HepG2 (cell line): ENCODE data around the gene GLRX5. TPM values are rescaled to one million over a fixed set of nuclear protein-coding genes. Genes with fewer than 3 reads are reported as not detected.

ENCODE experiments used
- ATAC-seq: fragments of 200-7000 bp; cut with Tn5 transposase; 3 replicates; pipeline ENCODE4 v1.9.1; 2020; ENCODE audit warnings: mild to moderate bottlenecking, moderate library complexity
- BruUV-seq: library from RNA; stranded (reverse); fragments of 400-500 nt; replicated peaks from 2 replicates; lab custom pipeline; 2021; lab: Mats Ljungman, UMichigan
- CTCF ChIA-PET: fragments of 300-600 bp; formaldehyde crosslinking; extraction: SDS; loops from one replicate; lab custom pipeline; 2021; ENCODE audit warnings: low total read pairs, inconsistent platforms, low intra/inter-chr PET ratio; lab: Yijun Ruan, JAX
- POLR2A ChIA-PET: fragments of 350-600 bp; sonication (Branson Sonifier 250); formaldehyde crosslinking; loops from one replicate; lab custom pipeline; 2020; ENCODE audit warnings: antibody characterized with exemption, inconsistent platforms; lab: Yijun Ruan, JAX
- DNase-seq: peaks from one replicate; pipeline ENCODE4 v3.0.0-alpha.2; 2015; ENCODE audit warnings: low spot score
- FAIRE-seq: peaks from 3 replicates; lab custom pipeline; 2011; peaks lifted over from hg19 to GRCh38; lab: Jason Lieb, UNC
- H2AFZ ChIP-seq: one replicate; pipeline ENCODE4 v1.6.1; 2011; ENCODE audit warnings: low read length, inconsistent platforms
- H3K27ac ChIP-seq: fragments of 300-600 bp; 3 replicates; pipeline ENCODE4 v1.8.0; 2011; ENCODE audit warnings: mixed run types, mild to moderate bottlenecking, mixed read lengths, low read length, inconsistent platforms; ENCODE audit not compliant: insufficient read depth; ENCODE audit errors: extremely low read length
- H3K27me3 ChIP-seq, 2 experiments: fragments of 200-600 bp in 1 of 2; 2 replicates in 1 of 2; 3 replicates in 1 of 2; pipeline versions ENCODE4 v1.6.0 to v1.8.0; 2011; ENCODE audit warnings: low read length in 2 of 2, mild to moderate bottlenecking in 2 of 2, moderate library complexity in 2 of 2, inconsistent platforms in 1 of 2; ENCODE audit not compliant: insufficient read depth in 2 of 2, control insufficient read depth in 1 of 2
- H3K36me3 ChIP-seq, 2 experiments: fragments of 200-600 bp in 1 of 2; replicated peaks in 1 of 2; 2 replicates in 1 of 2; 3 replicates in 1 of 2; pipeline versions ENCODE4 v1.5.1 to v1.8.0; 2011; ENCODE audit warnings: low read length in 2 of 2, inconsistent platforms in 1 of 2; ENCODE audit not compliant: insufficient read depth in 2 of 2, control insufficient read depth in 1 of 2
- H3K4me1 ChIP-seq: 2 replicates; pipeline ENCODE4 v1.5.1; 2012; ENCODE audit warnings: low read length, inconsistent platforms; ENCODE audit not compliant: insufficient read depth
- H3K4me2 ChIP-seq: 2 replicates; pipeline ENCODE4 v1.6.0; 2011; ENCODE audit warnings: low read depth, low read length, inconsistent platforms
- H3K4me3 ChIP-seq, 3 experiments: fragments of 200-600 bp in 1 of 3; sonication (generic), shearing (Covaris generic) in 1 of 3; replicated peaks in 1 of 3; 2 replicates each; pipeline ENCODE4 v1.5.1; 2011 to 2016; ENCODE audit warnings: low read length in 3 of 3, inconsistent platforms in 2 of 3, low read depth in 2 of 3, mild to moderate bottlenecking in 2 of 3, control low read depth in 1 of 3, mixed read lengths in 1 of 3; ENCODE audit not compliant: insufficient read depth in 1 of 3
- H3K79me2 ChIP-seq: one replicate; pipeline ENCODE4 v1.6.1; 2011; ENCODE audit warnings: low read length, inconsistent platforms; ENCODE audit not compliant: insufficient read depth
- H3K9ac ChIP-seq: 2 replicates; pipeline ENCODE4 v1.6.0; 2011; ENCODE audit warnings: mild to moderate bottlenecking, low read depth, low read length, inconsistent platforms; ENCODE audit not compliant: insufficient read depth
- H3K9me3 ChIP-seq: 2 replicates; pipeline ENCODE4 v1.5.1; 2012; ENCODE audit warnings: mild to moderate bottlenecking, low read length
- H4K20me1 ChIP-seq: 2 replicates; pipeline ENCODE4 v1.6.0; 2011; ENCODE audit warnings: inconsistent platforms, mild to moderate bottlenecking, low read length, moderate library complexity; ENCODE audit not compliant: insufficient read depth
- BRF2 ChIP-seq: sonication (generic); formaldehyde crosslinking; IDR thresholded peaks from 2 replicates; pipeline ENCODE4 v1.8.1; 2022; ENCODE audit warnings: mild to moderate bottlenecking, missing genetic modification reagents
- GRHL1 ChIP-seq: sonication (generic); formaldehyde crosslinking; conservative IDR thresholded peaks from 2 replicates; pipeline ENCODE4 v1.8.0; 2022; ENCODE audit warnings: missing genetic modification reagents
- HHEX ChIP-seq: IDR thresholded peaks from 2 replicates; pipeline ENCODE4 v1.6.1; 2016; ENCODE audit warnings: control low read depth
- HNF4A ChIP-seq: sonication (generic); formaldehyde crosslinking; IDR thresholded peaks from 2 replicates; pipeline ENCODE4 v1.4.0; 2020; ENCODE audit warnings: missing genetic modification reagents
- KDM4B ChIP-seq: sonication (generic); formaldehyde crosslinking; IDR thresholded peaks from 2 replicates; pipeline ENCODE4 v1.4.0; 2020; ENCODE audit warnings: missing genetic modification reagents
- PHF21A ChIP-seq: sonication (generic); formaldehyde crosslinking; IDR thresholded peaks from 2 replicates; pipeline ENCODE4 v1.5.0; 2020; ENCODE audit warnings: mild to moderate bottlenecking, missing genetic modification reagents
- PLSCR1 ChIP-seq: sonication (generic); formaldehyde crosslinking; IDR thresholded peaks from 2 replicates; pipeline ENCODE4 v1.5.0; 2020; ENCODE audit warnings: missing genetic modification reagents, mild to moderate bottlenecking, borderline replicate concordance
- XRCC5 ChIP-seq: fragments of 200-400 bp; formaldehyde crosslinking; optimal IDR thresholded peaks from 2 replicates; pipeline ENCODE3; 2017; ENCODE audit warnings: mild to moderate bottlenecking, low read length
- ZNF329 ChIP-seq: sonication (generic); formaldehyde crosslinking; IDR thresholded peaks from 2 replicates; pipeline ENCODE4 v1.9.0; 2021; ENCODE audit warnings: low read depth, mild to moderate bottlenecking, missing genetic modification reagents
- ZNF34 ChIP-seq: sonication (generic); formaldehyde crosslinking; IDR thresholded peaks from 2 replicates; pipeline ENCODE4 v1.4.0; 2020; ENCODE audit warnings: mild to moderate bottlenecking, missing genetic modification reagents, borderline replicate concordance
- ZNF543 ChIP-seq: sonication (generic); formaldehyde crosslinking; IDR thresholded peaks from 2 replicates; pipeline ENCODE4 v1.4.0; 2020; ENCODE audit warnings: mild to moderate bottlenecking, missing genetic modification reagents
- ZNF672 ChIP-seq: sonication (generic); formaldehyde crosslinking; IDR thresholded peaks from 2 replicates; pipeline ENCODE4 v1.8.1; 2022; ENCODE audit warnings: missing genetic modification reagents
- ZNF709 ChIP-seq: sonication (generic); formaldehyde crosslinking; IDR thresholded peaks from 2 replicates; pipeline ENCODE4 v1.5.0; 2020; ENCODE audit warnings: mild to moderate bottlenecking, missing genetic modification reagents
- ZNF773 ChIP-seq: sonication (generic); formaldehyde crosslinking; IDR thresholded peaks from 2 replicates; pipeline ENCODE4 v1.4.0; 2020; ENCODE audit warnings: missing genetic modification reagents, borderline replicate concordance
- WGBS: methylation state at CpG from one replicate; pipeline ENCODE4 v1.1.6; 2017; ENCODE audit warnings: low lambda C conversion rate; 5-methylcytosine and 5-hydroxymethylcytosine counted together
- in situ Hi-C: cut with HindIII; loops from 2 replicates; pipeline ENCODE4 v1.10.0; 2017; ENCODE audit warnings: low pct_unique_long_range_greater_than_20kb; ENCODE audit not compliant: extremely low pct_ligation_motif_present
- intact Hi-C: fragments of 100-400 bp; cut with micrococcal nuclease; formaldehyde crosslinking; loops from one replicate; pipeline ENCODE4 v1.10.0; 2022; ENCODE audit not compliant: unreplicated experiment
- polyA plus RNA-seq, 8 experiments: library from polyadenylated mRNA; depleted of rRNA in 3 of 8; stranded (reverse) in 7 of 8; unstranded in 1 of 8; fragments of >200 nt; fragmentation: Illumina TruSeq in 4 of 8; extraction: Trizol in 4 of 8; gene quantifications; 2 replicates each; pipeline versions ENCODE4 v1.2.1 to v1.2.3, GENCODE V29; 2011 to 2016; ENCODE audit warnings: low read depth in 4 of 8, missing spikeins in 1 of 8, mixed read lengths in 1 of 8; ENCODE audit not compliant: insufficient read depth in 1 of 8
- total RNA-seq, 5 experiments: library from RNA; depleted of rRNA; stranded (reverse); fragments of >200 nt; fragmentation: Illumina TruSeq; extraction: Trizol; gene quantifications; 2 replicates each; pipeline ENCODE4 v1.2.3, GENCODE V29; 2016; ENCODE audit warnings: low read depth in 1 of 5

Gene GLRX5
- total and polyA plus RNA-seq, 2 of the 13 experiments (the other 11 are each of a cell fraction or from before 2014, with no cell fraction given) = 122 to 146 TPM

GRCh38 chr14:95555053-95555452 lies 20.2 kb downstream of the GLRX5 start:
- H3K79me2 ChIP-seq = no peaks in the 10 kb centered on the region
- DNase-seq (no peak), ATAC-seq (no peak), FAIRE-seq (no peak)
- H3K4me2 ChIP-seq = no peak overlapping the region
- no peak overlapping the region for H3K9ac ChIP-seq
- H3K4me3 ChIP-seq = no peak overlapping the region
- H3K9me3 ChIP-seq = no peaks in the 10 kb centered on the region
- no peaks in the 10 kb centered on the region for H3K36me3 ChIP-seq
- no peak for TF ChIP-seq ZNF709 (CRISPR knock-in tag)
- TF ChIP-seq GRHL1 (CRISPR knock-in tag) = no peak
- TF ChIP-seq ZNF34 = no peak
- TF ChIP-seq XRCC5 = no peak
- no peak for TF ChIP-seq ZNF773 (CRISPR knock-in tag)
- no peak for TF ChIP-seq KDM4B (CRISPR knock-in tag)
- no peak for TF ChIP-seq BRF2 (CRISPR knock-in tag)
- TF ChIP-seq ZNF543 (CRISPR knock-in tag) = no peak
- TF ChIP-seq ZNF329 (CRISPR knock-in tag) = no peak
- TF ChIP-seq ZNF672 (CRISPR knock-in tag) = no peak
- no peak for TF ChIP-seq PLSCR1 (CRISPR knock-in tag)
- no peak for TF ChIP-seq PHF21A (CRISPR knock-in tag)
- TF ChIP-seq HHEX (CRISPR knock-in tag) = no peak
- TF ChIP-seq HNF4A (CRISPR knock-in tag) = no peak
- no peaks in the 10 kb centered on the region for H3K27me3 ChIP-seq
- ChIA-PET CTCF (no interaction called here), POLR2A (no interaction called here)
- no peak overlapping the region for H3K27ac ChIP-seq
- whole genome bisulfite sequencing = 100% methylated on average over 10 of the region's 10 CpGs
- H2AFZ ChIP-seq = no peak overlapping the region
- intact Hi-C loops = no loop called here
- H3K4me1 ChIP-seq = peaks cover 29% of the 10 kb centered on the region
- no peaks in the 10 kb centered on the region for H4K20me1 ChIP-seq
- in situ Hi-C loops = no loop called here
- no TSS peak for BruUV-seq
